GM12878 (cell line): Measurements from ENCODE around the gene NEK11. TPM values are rescaled to one million over a fixed set of nuclear protein-coding genes. Genes with fewer than 3 reads are reported as not detected.

Experiments used
- ATAC-seq: fragments of 200-7000 bp; cut with Tn5 transposase; 3 replicates; pipeline ENCODE4 v1.9.1; 2020; ENCODE audit warnings: mild to moderate bottlenecking, moderate library complexity
- BruUV-seq: library from RNA; stranded (reverse); fragments of 400-500 nt; replicated peaks from 2 replicates; lab custom pipeline; 2021; lab: Mats Ljungman, UMichigan
- CTCF ChIA-PET: fragments of 300-600 bp; sonication (Branson Sonifier 250); formaldehyde crosslinking; extraction: SDS; loops from one replicate; lab custom pipeline; 2021; ENCODE audit warnings: inconsistent platforms; lab: Yijun Ruan, JAX
- POLR2A ChIA-PET: fragments of 350-600 bp; formaldehyde crosslinking; extraction: SDS; loops from one replicate; lab custom pipeline; 2021; ENCODE audit warnings: inconsistent platforms; lab: Charles Lee
- RAD21 ChIA-PET: fragments of 300-600 bp; sonication (Branson Sonifier 250); formaldehyde crosslinking; loops from one replicate; lab custom pipeline; 2023; ENCODE audit warnings: antibody characterized with exemption; ENCODE audit not compliant: unreplicated experiment; lab: Charles Lee
- SMC1A ChIA-PET: fragments of 300-600 bp; sonication (Branson Sonifier 250); formaldehyde crosslinking; loops from one replicate; lab custom pipeline; 2023; ENCODE audit not compliant: unreplicated experiment, uncharacterized antibody; lab: Charles Lee
- DNase-seq: peaks from one replicate; pipeline ENCODE4 v3.0.0-alpha.2; 2011; ENCODE audit warnings: low read depth, low spot score
- FAIRE-seq: peaks from 3 replicates; lab custom pipeline; 2011; peaks lifted over from hg19 to GRCh38; lab: Jason Lieb, UNC
- H2AFZ ChIP-seq: 2 replicates; pipeline ENCODE4 v1.6.0; 2011; ENCODE audit warnings: low read depth, low read length, control low read depth; ENCODE audit not compliant: control insufficient read depth
- H3K27ac ChIP-seq: 2 replicates; pipeline ENCODE4 v1.5.1; 2011; ENCODE audit warnings: control low read depth; ENCODE audit not compliant: control insufficient read depth, insufficient read depth
- H3K27me3 ChIP-seq, 2 experiments: replicated peaks in 1 of 2; 2 replicates each; pipeline versions ENCODE4 v1.6.0 to v1.6.1; 2011; ENCODE audit warnings: low read length in 1 of 2; ENCODE audit not compliant: control insufficient read depth in 2 of 2, insufficient read depth in 2 of 2
- H3K36me3 ChIP-seq, 2 experiments: 2 replicates each; pipeline ENCODE4 v1.5.1; 2011; ENCODE audit warnings: low read length in 1 of 2; ENCODE audit not compliant: control insufficient read depth in 2 of 2, insufficient read depth in 2 of 2
- H3K4me1 ChIP-seq: 2 replicates; pipeline ENCODE4 v1.6.1; 2011; ENCODE audit warnings: mild to moderate bottlenecking, low read length, moderate library complexity, mixed read lengths; ENCODE audit not compliant: control insufficient read depth, insufficient read depth
- H3K4me2 ChIP-seq: 2 replicates; pipeline ENCODE4 v1.6.0; 2011; ENCODE audit warnings: control low read depth; ENCODE audit not compliant: control insufficient read depth, insufficient read depth
- H3K4me3 ChIP-seq: fragments of 200-600 bp; sonication (generic); 2 replicates; pipeline ENCODE4 v1.5.1; 2016
- H3K79me2 ChIP-seq: 2 replicates; pipeline ENCODE4 v1.6.0; 2011; ENCODE audit warnings: low read length; ENCODE audit not compliant: control insufficient read depth, insufficient read depth
- H3K9ac ChIP-seq: 2 replicates; pipeline ENCODE4 v1.8.0; 2011; ENCODE audit warnings: low read length, control low read depth, mixed read lengths; ENCODE audit not compliant: control insufficient read depth, insufficient read depth
- H3K9me3 ChIP-seq: replicated peaks from 3 replicates; pipeline ENCODE4 v1.5.1; 2011; ENCODE audit warnings: mild to moderate bottlenecking, low read length; ENCODE audit not compliant: control insufficient read depth, insufficient read depth
- H4K20me1 ChIP-seq: 2 replicates; pipeline ENCODE4 v1.6.0; 2011; ENCODE audit not compliant: control insufficient read depth, insufficient read depth
- BCLAF1 ChIP-seq: fragments of 450-650 bp; IDR thresholded peaks from 2 replicates; pipeline ENCODE4 v1.6.1; 2017; ENCODE audit warnings: antibody characterized with exemption, mild to moderate bottlenecking, moderate library complexity
- CEBPZ ChIP-seq: fragments of 150-350 bp; IDR thresholded peaks from 2 replicates; pipeline ENCODE4 v1.6.1; 2016; ENCODE audit warnings: low read depth, low read length
- DPF2 ChIP-seq: fragments of 450-650 bp; IDR thresholded peaks from 2 replicates; pipeline ENCODE4 v1.6.1; 2017; ENCODE audit warnings: mild to moderate bottlenecking
- HCFC1 ChIP-seq: fragments of 150-350 bp; IDR thresholded peaks from 2 replicates; pipeline ENCODE4 v1.6.1; 2014; ENCODE audit warnings: low read length
- HSF1 ChIP-seq: fragments of 150-350 bp; IDR thresholded peaks from 2 replicates; pipeline ENCODE4 v1.6.1; 2014; ENCODE audit warnings: mild to moderate bottlenecking, low read depth, low read length
- MTA2 ChIP-seq: fragments of 450-650 bp; IDR thresholded peaks from 2 replicates; pipeline ENCODE4 v1.6.1; 2016; ENCODE audit warnings: low read depth, mild to moderate bottlenecking, moderate library complexity
- NBN ChIP-seq: fragments of 450-650 bp; IDR thresholded peaks from 2 replicates; pipeline ENCODE4 v1.6.1; 2016
- NFIC ChIP-seq: IDR thresholded peaks from 2 replicates; pipeline ENCODE4 v1.6.1; 2012; ENCODE audit warnings: low read depth, mild to moderate bottlenecking, inconsistent platforms, low read length, moderate library complexity
- PAX8 ChIP-seq: fragments of 450-650 bp; IDR thresholded peaks from 2 replicates; pipeline ENCODE4 v1.6.1; 2017; ENCODE audit warnings: mild to moderate bottlenecking, moderate library complexity
- SKIL ChIP-seq: fragments of 450-650 bp; IDR thresholded peaks from 2 replicates; pipeline ENCODE4 v1.6.1; 2017; ENCODE audit warnings: mild to moderate bottlenecking, low read depth, inconsistent platforms; ENCODE audit not compliant: poor library complexity, severe bottlenecking
- SMAD5 ChIP-seq: IDR thresholded peaks from 2 replicates; pipeline ENCODE4 v1.6.1; 2016; ENCODE audit warnings: antibody characterized with exemption, low read depth
- SPI1 ChIP-seq: IDR thresholded peaks from 2 replicates; pipeline ENCODE4 v1.6.1; 2011; ENCODE audit warnings: low read depth, mild to moderate bottlenecking, low read length, moderate library complexity, borderline replicate concordance; ENCODE audit not compliant: insufficient read depth
- SUPT20H ChIP-seq: IDR thresholded peaks from 2 replicates; pipeline ENCODE4 v1.6.1; 2011; ENCODE audit warnings: low read depth, mild to moderate bottlenecking, low read length, moderate library complexity, borderline replicate concordance; ENCODE audit not compliant: control insufficient read depth
- ZNF207 ChIP-seq: fragments of 450-650 bp; IDR thresholded peaks from 2 replicates; pipeline ENCODE4 v1.6.1; 2014; ENCODE audit warnings: antibody characterized with exemption, mild to moderate bottlenecking, borderline replicate concordance
- WGBS: methylation state at CpG from one replicate; pipeline ENCODE4 v1.1.6; 2016; ENCODE audit warnings: low lambda C conversion rate; ENCODE audit not compliant: insufficient replicate concordance, insufficient coverage; ENCODE audit errors: missing lambda C conversion rate; 5-methylcytosine and 5-hydroxymethylcytosine counted together
- in situ Hi-C: fragments of 300-500 bp; cut with MboI; formaldehyde crosslinking; loops from 9 replicates; pipeline ENCODE4 v1.14.3; 2018; ENCODE audit warnings: mixed read lengths
- intact Hi-C: fragments of 100-400 bp; cut with micrococcal nuclease; formaldehyde crosslinking; loops from one replicate; pipeline ENCODE4 v1.14.2; 2022; ENCODE audit not compliant: unreplicated experiment
- polyA plus RNA-seq, 11 experiments: library from polyadenylated mRNA; depleted of rRNA in 4 of 11; unstranded in 6 of 11; stranded (reverse) in 5 of 11; fragments of >200 nt; fragmentation: Nextera tagmentation in 4 of 11; fragmentation: Illumina TruSeq in 1 of 11; extraction: Ambion mirVana in 4 of 11; extraction: Trizol in 1 of 11; gene quantifications; 1 replicate in 1 of 11; 2 replicates in 10 of 11; pipeline versions ENCODE4 v1.2.1 to v1.2.3, GENCODE V29; 2011 to 2016; ENCODE audit warnings: inconsistent platforms in 2 of 11, missing spikeins in 2 of 11, low read depth in 1 of 11
- total RNA-seq, 4 experiments: library from RNA; depleted of rRNA in 3 of 4; stranded (reverse); fragments of >200 nt in 3 of 4; fragmentation: Illumina TruSeq in 1 of 4; extraction: Trizol in 1 of 4; gene quantifications; 2 replicates each; pipeline versions ENCODE4 v1.2.1 to v1.2.3, GENCODE V29; 2013 to 2021

NEK11 gene
- total and polyA plus RNA-seq, 10 of the 15 experiments (the other 5 are each of a cell fraction or from before 2014, with no cell fraction given), result 0.05 to 0.94 (median 0.36) TPM; not detected in 1

- no peak for TF ChIP-seq SUPT20H
- no peak for TF ChIP-seq HCFC1
Measured at GRCh38 chr3:131007256-131007655, 19.4 kb upstream of the NEK11 start (continued).

GRCh38 chr3:131007782-131008181 is 18.9 kb upstream of the NEK11 start:
- ATAC-seq, result no peak
- ChIA-PET SMC1A (no interaction called here), RAD21 (no interaction called here), CTCF (interaction anchor here (1.0 to 1.4 kb wide), 2 partner anchors 25 to 345 kb away, joined by 3 to 4 read pairs; no protein-coding TSS in a partner anchor), POLR2A (no interaction called here)
- Histone ChIP-seq H4K20me1 (no peaks in the 10 kb centered on the region), H3K4me3 (no peak overlapping the region), H2AFZ (no peak overlapping the region), H3K27ac (no peak overlapping the region), H3K27me3 (no peaks in the 10 kb centered on the region), H3K9ac (no peak overlapping the region), H3K4me2 (no peak overlapping the region), H3K79me2 (no peaks in the 10 kb centered on the region), H3K36me3 (peaks cover 2 to 13% of the 10 kb centered on the region in 2 experiments), H3K9me3 (no peaks in the 10 kb centered on the region), H3K4me1 (no peaks in the 10 kb centered on the region)
- FAIRE-seq, result no peak
- in situ Hi-C loops, result no loop called here
- intact Hi-C loops, result no loop called here
- 97% methylated on average over 2 of the region's 2 CpGs for WGBS
- BruUV-seq, result no TSS peak
- DNase-seq, result no peak
- TF ChIP-seq SPI1 (no peak), BCLAF1 (no peak), CEBPZ (no peak), ZNF207 (no peak), NBN (no peak), HSF1 (no peak), PAX8 (no peak), SKIL (no peak), SMAD5 (no peak), MTA2 (no peak), NFIC (no peak), DPF2 (no peak)
